ENCODE measurements around the gene MRGPRG. TPM values are rescaled to one million over a fixed set of nuclear protein-coding genes. Genes with fewer than 3 reads are reported as not detected.

The MRGPRG gene
- total and polyA plus RNA-seq, 10 donors, result not detected

- peak; percentile 64 for DNase-seq
- Histone ChIP-seq H3K4me1 (peaks cover 0 to 14% (median 0%) of the 10 kb centered on the region in 6 donors), H3K4me3 (no peak overlapping the region), H3K9me3 (no peaks in the 10 kb centered on the region), H3K27me3 (replicated peaks in 1 of 7) (peaks cover 0 to 73% (median 0%) of the 10 kb centered on the region in 7 donors), H3K27ac (no peak overlapping the region), H3K36me3 (no peaks in the 10 kb centered on the region)
- TF ChIP-seq POLR2AphosphoS5 (IDR thresholded peaks at IDR 0.05) (no peak), POLR2A (IDR thresholded peaks at IDR 0.05) (no peak)
- TF ChIP-seq, protein P1, sequence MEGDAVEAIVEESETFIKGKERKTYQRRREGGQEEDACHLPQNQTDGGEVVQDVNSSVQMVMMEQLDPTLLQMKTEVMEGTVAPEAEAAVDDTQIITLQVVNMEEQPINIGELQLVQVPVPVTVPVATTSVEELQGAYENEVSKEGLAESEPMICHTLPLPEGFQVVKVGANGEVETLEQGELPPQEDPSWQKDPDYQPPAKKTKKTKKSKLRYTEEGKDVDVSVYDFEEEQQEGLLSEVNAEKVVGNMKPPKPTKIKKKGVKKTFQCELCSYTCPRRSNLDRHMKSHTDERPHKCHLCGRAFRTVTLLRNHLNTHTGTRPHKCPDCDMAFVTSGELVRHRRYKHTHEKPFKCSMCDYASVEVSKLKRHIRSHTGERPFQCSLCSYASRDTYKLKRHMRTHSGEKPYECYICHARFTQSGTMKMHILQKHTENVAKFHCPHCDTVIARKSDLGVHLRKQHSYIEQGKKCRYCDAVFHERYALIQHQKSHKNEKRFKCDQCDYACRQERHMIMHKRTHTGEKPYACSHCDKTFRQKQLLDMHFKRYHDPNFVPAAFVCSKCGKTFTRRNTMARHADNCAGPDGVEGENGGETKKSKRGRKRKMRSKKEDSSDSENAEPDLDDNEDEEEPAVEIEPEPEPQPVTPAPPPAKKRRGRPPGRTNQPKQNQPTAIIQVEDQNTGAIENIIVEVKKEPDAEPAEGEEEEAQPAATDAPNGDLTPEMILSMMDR (IDR thresholded peaks at IDR 0.05 in 8 of 11, conservative IDR thresholded peaks at IDR 0.05 in 3 of 11), result no peak
- WGBS, 5 donors, result 76 to 86% (median 83%) methylated on average over 16 to 23 of the region's 23 CpGs
- intact Hi-C loops (cut with DNase I; ENCODE audit: low total_unique reads), result no loop called here
These were observed 9.8 kb upstream of the MRGPRG start for GRCh38 chr11:3228445-3228829.

DNA sequence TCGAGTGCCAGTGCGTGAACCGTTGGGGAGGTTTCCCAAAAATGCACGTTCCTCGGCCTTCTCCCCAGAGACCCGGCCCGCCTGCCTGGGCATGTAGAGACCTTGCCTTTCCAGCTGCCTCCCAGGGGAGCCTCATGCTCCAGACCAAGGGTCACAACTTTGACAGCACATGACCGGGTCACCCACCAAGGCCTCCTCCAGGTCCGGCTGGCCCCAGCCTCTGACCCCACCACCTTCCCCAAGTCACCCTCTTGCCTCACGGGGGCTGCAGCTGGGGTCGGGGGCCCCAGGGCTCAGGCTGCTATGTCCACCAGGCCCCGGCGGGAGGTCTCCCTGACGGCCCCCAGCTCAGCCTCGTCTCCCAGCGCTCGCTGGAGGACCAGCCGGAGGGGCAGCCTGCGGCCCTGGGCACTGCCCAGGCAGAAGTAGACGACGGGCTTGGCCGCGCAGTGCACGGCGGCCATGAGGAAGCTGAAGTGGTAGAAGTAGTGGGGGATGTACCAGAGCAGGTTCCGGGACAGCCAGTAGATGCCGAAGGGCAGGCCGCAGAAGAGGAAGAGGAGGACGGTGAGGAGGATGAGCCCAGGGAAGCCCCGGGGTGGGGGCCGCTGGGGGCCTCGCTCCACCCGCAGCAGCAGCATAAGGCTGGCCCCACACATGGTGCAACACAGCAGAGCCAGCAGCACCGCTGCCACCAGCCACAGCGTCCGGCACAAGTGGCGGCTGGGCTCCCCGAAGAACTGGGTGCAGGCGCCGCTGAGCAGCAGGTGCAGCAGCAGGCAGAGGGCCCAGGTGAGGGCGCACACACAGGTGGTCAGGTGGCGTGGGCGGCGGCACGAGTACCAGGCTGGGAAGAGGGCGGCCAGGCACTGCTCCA is 9.2 kb upstream of the MRGPRG start:
- H3K4me1 ChIP-seq, result peaks cover 0 to 16% (median 0%) of the 10 kb centered on the region in 6 donors
- peaks cover 0 to 79% (median 0%) of the 10 kb centered on the region in 7 donors for H3K27me3 ChIP-seq (replicated peaks in 1 of 7)
- no peaks in the 10 kb centered on the region for H3K9me3 ChIP-seq
- no peaks in the 10 kb centered on the region for H3K36me3 ChIP-seq
- H3K27ac ChIP-seq, result no peak overlapping the region
- TF ChIP-seq POLR2AphosphoS5 (IDR thresholded peaks at IDR 0.05) (no peak), POLR2A (IDR thresholded peaks at IDR 0.05) (no peak)
- TF ChIP-seq, protein P1 (IDR thresholded peaks at IDR 0.05 in 8 of 11, conservative IDR thresholded peaks at IDR 0.05 in 3 of 11), result no peak
- intact Hi-C loops (cut with DNase I; ENCODE audit: low total_unique reads), result no loop called here
- peak; percentile 74 for DNase-seq
- WGBS, 5 donors, result 72 to 83% (median 80%) methylated on average over 35 to 46 of the region's 46 CpGs
- no peak overlapping the region for H3K4me3 ChIP-seq

DNA sequence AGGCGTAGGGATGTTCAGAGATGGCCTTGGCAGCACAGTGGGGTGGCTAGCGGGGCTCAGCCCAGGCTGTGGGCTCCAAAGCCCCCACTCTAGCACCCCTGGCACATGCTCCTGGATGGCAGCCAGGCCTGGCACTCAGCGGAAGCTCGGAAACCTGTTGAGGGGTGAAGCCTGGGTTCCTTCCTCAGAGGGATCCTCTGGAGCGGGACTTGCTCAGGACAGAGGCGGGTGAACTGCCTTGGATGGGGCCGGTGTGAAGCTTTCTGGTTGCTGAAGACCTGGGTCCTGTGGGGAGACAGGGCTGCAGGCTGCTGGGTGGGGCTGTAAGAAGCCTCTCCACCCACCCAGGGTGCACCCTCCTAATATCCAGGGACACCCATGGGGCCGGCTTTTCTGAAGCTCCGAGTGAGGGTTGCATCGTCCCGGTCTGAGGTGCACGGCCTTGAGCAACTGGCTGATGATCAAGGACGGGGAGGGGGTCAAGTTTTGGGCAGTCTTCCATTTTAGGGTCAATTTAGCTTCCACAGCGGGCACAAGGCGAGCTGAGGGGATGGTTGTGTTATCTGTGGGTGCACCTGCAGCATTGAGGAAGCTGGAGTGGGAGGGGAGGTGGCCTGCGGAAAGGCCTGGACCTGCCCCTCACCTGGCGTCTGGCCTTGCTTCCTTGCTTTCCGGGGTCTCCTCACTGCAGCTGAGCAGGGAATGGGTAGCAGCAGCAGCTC is 8.4 kb upstream of the MRGPRG start:
- WGBS, 5 donors, result 73 to 86% (median 80%) methylated on average over 13 to 18 of the region's 18 CpGs
- DNase-seq, result peak; percentile 66
- H3K4me1 ChIP-seq, result peaks cover 0 to 16% (median 0%) of the 10 kb centered on the region in 6 donors
- TF ChIP-seq POLR2A (IDR thresholded peaks at IDR 0.05), result no peak
- no peaks in the 10 kb centered on the region for H3K9me3 ChIP-seq
- intact Hi-C loops (cut with DNase I; ENCODE audit: low total_unique reads), result no loop called here
- peaks cover 0 to 80% (median under 1%) of the 10 kb centered on the region in 7 donors for H3K27me3 ChIP-seq (replicated peaks in 1 of 7)
- no peaks in the 10 kb centered on the region for H3K36me3 ChIP-seq
- no peak overlapping the region for H3K4me3 ChIP-seq
- H3K27ac ChIP-seq, result no peak overlapping the region

- Histone ChIP-seq H3K27ac (no peak overlapping the region), H3K9me3 (no peaks in the 10 kb centered on the region), H3K27me3 (replicated peaks in 1 of 7) (peaks cover 0 to 80% (median 8%) of the 10 kb centered on the region in 7 donors), H3K4me3 (no peak overlapping the region), H3K4me1 (peaks cover 0 to 16% (median 0%) of the 10 kb centered on the region in 6 donors), H3K36me3 (no peaks in the 10 kb centered on the region)
- DNase-seq, result no peak
- intact Hi-C loops (cut with DNase I; ENCODE audit: low total_unique reads), result no loop called here
- 67 to 84% (median 77%) methylated on average over 19 to 21 of the region's 21 CpGs for WGBS, 5 donors
- TF ChIP-seq POLR2A (IDR thresholded peaks at IDR 0.05) (no peak), POLR2AphosphoS5 (IDR thresholded peaks at IDR 0.05) (no peak)
- TF ChIP-seq, protein P1 (IDR thresholded peaks at IDR 0.05 in 8 of 11, conservative IDR thresholded peaks at IDR 0.05 in 3 of 11), result no peak
These were observed 7.5 kb upstream of the MRGPRG start for GRCh38 chr11:3225826-3226750.

All from spleen (tissue), 11 donors.